Hematopoietic multipotent progenitor cell (in vitro differentiated cells): ENCODE measurements around the gene BCL2L15. TPM values are rescaled to one million over a fixed set of nuclear protein-coding genes. Genes with fewer than 3 reads are reported as not detected.

Experiments used
- DNase-seq, 3 donors: peaks; one replicate each; pipeline ENCODE4 v3.0.0-alpha.2; 2011 to 2015; ENCODE audit warnings: low read depth in 2 of 3, low spot score in 2 of 3
- total RNA-seq: library from RNA; depleted of rRNA; stranded (reverse); fragments of >200 nt; gene quantifications from one replicate; pipeline ENCODE4 v1.2.3, GENCODE V29; 2012

BCL2L15 gene
- total RNA-seq, 1 donor: under 0.01 TPM

- no peak for DNase-seq
Measured at GRCh38 chr1:113912594-113913311, 25.4 kb upstream of the BCL2L15 start.

- no peak for DNase-seq
Measured at GRCh38 chr1:113905435-113905861, 18.1 kb upstream of the BCL2L15 start.

- DNase-seq: peak; percentile 92 to 100 (median 100)
Measured at GRCh38 chr1:113904674-113905434, 17.5 kb upstream of the BCL2L15 start, which contains the start of the genes AP4B1 and DCLRE1B. Gene AP4B1, minus strand, starts transcription at chr1:113904799. Its CDS starts 82 bp downstream, at chr1:113904717. Gene DCLRE1B, plus strand, starts transcription at chr1:113905326. Its CDS starts 261 bp downstream, at chr1:113905587.

- peak in 1 of 3 donors; percentile 13 for DNase-seq
Measured at GRCh38 chr1:113904293-113904673, 16.9 kb upstream of the BCL2L15 start.

GRCh38 chr1:113903501-113904292 is 16.3 kb upstream of the BCL2L15 start:
- peak in 1 of 3 donors; percentile 15 for DNase-seq

- DNase-seq: no peak
Measured at GRCh38 chr1:113901191-113901590, 13.8 kb upstream of the BCL2L15 start.

GRCh38 chr1:113899111-113899510 is 11.7 kb upstream of the BCL2L15 start:
- DNase-seq: no peak

- no peak for DNase-seq
Measured at GRCh38 chr1:113898241-113898814, 10.9 kb upstream of the BCL2L15 start.

- no peak for DNase-seq
Measured at GRCh38 chr1:113895961-113896360, 8.6 kb upstream of the BCL2L15 start.

GRCh38 chr1:113895098-113895497 is 7.7 kb upstream of the BCL2L15 start:
- DNase-seq: no peak

- DNase-seq: no peak
Measured at GRCh38 chr1:113893267-113893666, 5.9 kb upstream of the BCL2L15 start.

GRCh38 chr1:113891631-113892220 is 4.3 kb upstream of the BCL2L15 start:
- DNase-seq: no peak

- DNase-seq: no peak
Measured at GRCh38 chr1:113890816-113891215, 3.4 kb upstream of the BCL2L15 start.

- DNase-seq: no peak
Measured at GRCh38 chr1:113886417-113887401, 672 bp downstream of the BCL2L15 start.

GRCh38 chr1:113881661-113882060 is 5.7 kb downstream of the BCL2L15 start:
- no peak for DNase-seq

- DNase-seq: no peak
Measured at GRCh38 chr1:113879739-113880038, 7.7 kb downstream of the BCL2L15 start.

- no peak for DNase-seq
Measured at GRCh38 chr1:113876176-113876575, 11.2 kb downstream of the BCL2L15 start.

GRCh38 chr1:113875714-113876113 is 11.7 kb downstream of the BCL2L15 start:
- DNase-seq: no peak
